Mucosa of descending colon (tissue), 3 donors: ENCODE measurements around the gene GPN2. TPM values are rescaled to one million over a fixed set of nuclear protein-coding genes. Genes with fewer than 3 reads are reported as not detected.

ENCODE experiments used
- ATAC-seq: fragments of 200-7000 bp; cut with Tn5 transposase; one replicate; pipeline ENCODE4 v1.9.1; 2020; ENCODE audit warnings: mild to moderate bottlenecking, moderate library complexity
- DNase-seq, 3 donors: peaks; one replicate each; pipeline ENCODE4 v3.0.0-alpha.2; 2020
- H3K36me3 ChIP-seq: fragments of 200-600 bp; one replicate; pipeline ENCODE4 v1.8.0; 2021; ENCODE audit warnings: low read depth, mild to moderate bottlenecking
- H3K4me1 ChIP-seq: fragments of 200-600 bp; one replicate; pipeline ENCODE4 v1.8.0; 2021; ENCODE audit warnings: low read depth, mild to moderate bottlenecking
- H3K4me3 ChIP-seq: fragments of 200-600 bp; one replicate; pipeline ENCODE4 v1.8.0; 2021; ENCODE audit warnings: mild to moderate bottlenecking
- H3K9me3 ChIP-seq: fragments of 200-600 bp; one replicate; pipeline ENCODE4 v1.8.0; 2021; ENCODE audit warnings: mild to moderate bottlenecking
- intact Hi-C, 2 donors: fragments of 100-400 bp; cut with DNase I in 1 of 2; cut with micrococcal nuclease in 1 of 2; formaldehyde crosslinking; loops; one replicate each; pipeline versions ENCODE4 v1.11.0 to v1.11.1; 2022; cut with DNase I, micrococcal nuclease
- total RNA-seq, 3 donors: library from RNA; stranded (reverse); fragmentation: NEBNext Ultra II Directional in 2 of 3; extraction: Animal tissue kit (Norgen Biotek cat#: 25700) in 2 of 3; gene quantifications; one replicate each; pipeline versions ENCODE4 v1.2.1 to v1.2.4, GENCODE V29; 2021 to 2023
- TF ChIP-seq, protein P1 (sequence below): fragments of 200-600 bp; IDR thresholded peaks from one replicate; pipeline ENCODE4 v1.8.0; 2022; ENCODE audit warnings: antibody characterized with exemption, mild to moderate bottlenecking
- donor health status: DM: no; HTN: no; CAD: no; lungs with moderate emphysema.
- donor health status: DM: no; HTN: no; CAD: no.
- donor health status: DM: no; HTN: yes; CAD: no.

The GPN2 gene
- total RNA-seq, 3 donors from 2014 or later = 25.4 to 37.2 (median 27.0) TPM

DNA sequence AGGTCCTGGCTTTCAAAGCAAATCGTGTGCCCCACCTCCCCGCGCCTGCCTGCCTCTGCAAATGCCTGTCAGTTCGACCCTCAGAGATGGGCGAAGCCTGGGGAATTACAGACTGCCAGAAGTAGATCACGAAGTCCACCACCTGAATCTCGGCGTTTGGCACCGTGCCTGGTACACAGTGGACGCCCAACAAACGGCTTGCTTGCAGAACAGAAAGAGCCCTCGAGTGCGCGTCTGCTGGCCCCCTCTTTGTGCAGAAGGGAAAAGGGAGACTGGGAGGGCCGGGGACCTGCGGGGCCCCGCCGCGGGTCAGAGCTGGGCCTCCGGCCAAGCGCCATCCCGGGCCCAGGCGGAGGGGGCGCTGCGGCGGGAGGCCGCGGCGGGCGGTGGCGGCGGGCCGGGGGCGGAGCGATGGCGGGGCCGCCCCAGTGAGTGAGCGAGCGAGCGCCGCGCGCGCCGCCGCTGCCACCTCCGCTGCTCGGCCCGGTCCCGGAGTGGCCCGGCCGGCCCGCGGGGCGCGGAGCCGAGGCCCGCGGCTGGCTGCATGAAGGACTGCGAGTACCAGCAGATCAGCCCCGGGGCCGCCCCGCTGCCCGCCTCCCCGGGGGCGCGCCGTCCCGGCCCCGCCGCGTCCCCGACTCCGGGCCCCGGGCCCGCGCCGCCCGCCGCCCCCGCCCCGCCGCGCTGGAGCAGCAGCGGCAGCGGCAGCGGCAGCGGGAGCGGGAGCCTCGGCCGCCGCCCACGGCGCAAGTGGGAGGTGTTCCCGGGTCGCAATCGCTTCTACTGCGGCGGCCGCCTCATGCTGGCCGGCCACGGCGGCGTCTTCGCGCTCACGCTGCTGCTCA, 63.6 kb downstream of the GPN2 start, which contains the start of gene ZDHHC18:
Gene ZDHHC18 (plus strand): TSS at position 428 of the 845 bp plus-strand sequence. CDS start 117 bp downstream, at position 545.
- Histone ChIP-seq H3K9me3 (no peaks in the 10 kb centered on the region), H3K4me1 (peaks cover 19% of the 10 kb centered on the region), H3K4me3 (peak within 1 kb of the TSS; percentile 44), H3K36me3 (no peaks in the 10 kb centered on the region)
- ATAC-seq (peak; percentile 95), DNase-seq (peak; percentile 75 to 86 (median 84))
- TF ChIP-seq, protein P1, sequence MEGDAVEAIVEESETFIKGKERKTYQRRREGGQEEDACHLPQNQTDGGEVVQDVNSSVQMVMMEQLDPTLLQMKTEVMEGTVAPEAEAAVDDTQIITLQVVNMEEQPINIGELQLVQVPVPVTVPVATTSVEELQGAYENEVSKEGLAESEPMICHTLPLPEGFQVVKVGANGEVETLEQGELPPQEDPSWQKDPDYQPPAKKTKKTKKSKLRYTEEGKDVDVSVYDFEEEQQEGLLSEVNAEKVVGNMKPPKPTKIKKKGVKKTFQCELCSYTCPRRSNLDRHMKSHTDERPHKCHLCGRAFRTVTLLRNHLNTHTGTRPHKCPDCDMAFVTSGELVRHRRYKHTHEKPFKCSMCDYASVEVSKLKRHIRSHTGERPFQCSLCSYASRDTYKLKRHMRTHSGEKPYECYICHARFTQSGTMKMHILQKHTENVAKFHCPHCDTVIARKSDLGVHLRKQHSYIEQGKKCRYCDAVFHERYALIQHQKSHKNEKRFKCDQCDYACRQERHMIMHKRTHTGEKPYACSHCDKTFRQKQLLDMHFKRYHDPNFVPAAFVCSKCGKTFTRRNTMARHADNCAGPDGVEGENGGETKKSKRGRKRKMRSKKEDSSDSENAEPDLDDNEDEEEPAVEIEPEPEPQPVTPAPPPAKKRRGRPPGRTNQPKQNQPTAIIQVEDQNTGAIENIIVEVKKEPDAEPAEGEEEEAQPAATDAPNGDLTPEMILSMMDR = peak; percentile 59
- intact Hi-C loops = no loop called here

Other genes starting within 250 kb of the GPN2 start
- 10 to 100 TPM; 59.9 to 81.2 (median 65.4) TPM for gene ARID1A, start 194.3 kb downstream of the GPN2 start, total RNA-seq
- gene PIGV, start 102.3 kb downstream of the GPN2 start, total RNA-seq = 10 to 100 TPM; 16.5 to 22.3 (median 17.5) TPM
- gene ZDHHC18, start 63.6 kb downstream of the GPN2 start, total RNA-seq = 10 to 100 TPM; 22.8 to 30.5 (median 26.9) TPM
- gene SFN, start 27.1 kb downstream of the GPN2 start, total RNA-seq = 100 to 1,000 TPM; 124 to 282 (median 191) TPM
- 10 to 100 TPM; 14.0 to 17.5 (median 14.5) TPM for gene GPATCH3, start 10.2 kb upstream of the GPN2 start, total RNA-seq
- gene NR0B2, start 23.7 kb upstream of the GPN2 start, total RNA-seq = under 1 TPM in 2 of 3 donors, not detected in 1; 0.43 to 0.52 TPM
- gene NUDC, start 31.5 kb upstream of the GPN2 start, total RNA-seq = 10 to 100 TPM; 36.2 to 83.5 (median 43.1) TPM
- 10 to 100 TPM; 10.1 to 27.0 (median 20.4) TPM for gene KDF1, start 70.2 kb upstream of the GPN2 start, total RNA-seq
- 10 to 100 TPM in 1 of 3 donors, 1 to 10 TPM in 2; 1.0 to 16.8 (median 3.0) TPM for gene TRNP1, start 103.4 kb upstream of the GPN2 start, total RNA-seq
- 10 to 100 TPM in 1 of 3 donors, 1 to 10 TPM in 1, under 1 TPM in 1; 0.43 to 29.7 (median 5.7) TPM for gene TENT5B, start 122.6 kb upstream of the GPN2 start, total RNA-seq